GM21447 (cell line): ENCODE results near the gene MAML2.

ENCODE experiments used
- ATAC-seq: cut with Tn5 transposase; IDR thresholded peaks from one replicate; pipeline ENCODE4 v1.9.1; 2021; ENCODE audit not compliant: unreplicated experiment

Gene MAML2

GRCh38 chr11:96339706-96340554 lies 3.1 kb downstream of the MAML2 start:
- ATAC-seq, result no peak

DNA sequence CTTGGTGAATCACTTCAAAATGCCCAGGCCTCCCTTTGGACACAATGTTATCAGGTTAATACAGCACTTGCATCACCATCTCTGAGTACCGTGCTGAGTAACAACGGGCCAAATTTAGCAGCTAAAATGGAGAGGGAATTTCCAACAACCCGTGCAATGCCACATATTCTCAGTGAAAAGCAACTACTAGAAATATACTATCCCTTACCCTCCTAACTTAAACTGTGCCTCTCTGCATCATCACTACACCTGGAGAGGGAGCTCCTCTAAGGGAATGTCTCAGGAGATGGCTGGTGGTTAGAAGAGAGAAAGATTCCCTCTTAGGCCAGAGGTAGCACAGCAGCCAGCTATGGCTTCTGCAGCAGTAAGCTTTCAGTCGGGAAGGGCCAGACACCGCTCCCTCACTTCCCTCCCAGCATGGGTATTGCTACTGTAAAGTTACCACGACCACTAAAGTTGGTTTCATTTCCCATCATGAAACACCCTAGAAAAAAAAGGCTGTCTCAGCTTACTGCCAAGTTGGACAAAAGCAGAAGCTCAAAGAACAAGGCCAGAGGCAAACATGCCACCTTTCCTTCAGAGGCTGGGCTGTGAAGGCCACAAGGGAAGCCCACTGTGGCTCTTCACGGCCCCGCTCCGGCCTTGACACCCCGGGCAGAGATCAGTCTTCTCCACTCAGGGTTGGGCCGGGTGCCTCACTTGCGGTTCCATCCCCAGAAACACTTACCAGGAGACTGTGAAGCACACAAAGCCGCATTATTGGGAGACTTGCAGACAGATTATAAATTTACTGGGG lies 3.9 kb downstream of the MAML2 start:
- peak; percentile 41 for ATAC-seq

- ATAC-seq, result peak; percentile 27
Observed at GRCh38 chr11:96337541-96338431, 5.2 kb downstream of the MAML2 start.

DNA sequence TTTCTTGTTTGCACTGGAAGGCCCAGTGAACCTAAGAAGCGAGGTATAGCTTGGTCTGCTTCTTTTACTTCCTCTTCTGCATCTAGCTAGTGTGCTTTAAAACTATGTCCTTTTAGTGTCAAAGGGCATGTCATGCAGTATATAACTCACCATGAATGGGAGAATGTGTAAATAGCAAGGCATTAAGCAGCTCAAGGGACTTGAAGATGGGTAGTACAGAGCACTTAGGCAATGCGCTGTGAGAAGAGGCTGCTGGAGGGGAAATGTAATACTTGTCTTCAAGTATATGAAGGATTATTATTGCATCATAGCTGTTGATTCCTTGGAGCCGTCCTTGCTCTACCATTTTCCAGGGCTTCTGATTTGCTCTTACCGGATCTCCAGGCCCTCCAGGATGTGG lies 7.6 kb downstream of the MAML2 start:
- no peak for ATAC-seq

GRCh38 chr11:96334219-96334618 lies 8.8 kb downstream of the MAML2 start:
- ATAC-seq, result no peak

- ATAC-seq, result no peak
Observed at GRCh38 chr11:96333191-96333719, 9.7 kb downstream of the MAML2 start.

- ATAC-seq, result no peak
Observed at GRCh38 chr11:96332126-96332771, 10.7 kb downstream of the MAML2 start.

- ATAC-seq, result no peak
Observed at GRCh38 chr11:96331699-96332116, 11.3 kb downstream of the MAML2 start.

DNA sequence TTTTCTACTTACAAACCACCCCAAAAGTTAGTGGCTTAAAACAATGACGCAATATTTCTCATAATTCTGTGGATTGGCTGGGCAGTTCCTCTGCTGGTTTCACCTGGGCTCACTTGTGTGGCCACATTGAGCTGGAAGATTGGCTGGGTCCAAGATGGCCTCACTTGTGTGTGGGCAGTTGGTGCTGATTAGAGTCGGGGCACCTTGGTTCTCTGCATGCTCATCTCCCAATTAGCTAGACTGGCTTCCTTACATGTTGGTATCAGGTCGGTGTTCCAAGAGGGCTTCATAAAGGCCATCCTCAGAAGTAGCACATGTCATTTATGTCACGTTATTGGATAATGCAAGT lies 12.5 kb downstream of the MAML2 start:
- ATAC-seq, result no peak

DNA sequence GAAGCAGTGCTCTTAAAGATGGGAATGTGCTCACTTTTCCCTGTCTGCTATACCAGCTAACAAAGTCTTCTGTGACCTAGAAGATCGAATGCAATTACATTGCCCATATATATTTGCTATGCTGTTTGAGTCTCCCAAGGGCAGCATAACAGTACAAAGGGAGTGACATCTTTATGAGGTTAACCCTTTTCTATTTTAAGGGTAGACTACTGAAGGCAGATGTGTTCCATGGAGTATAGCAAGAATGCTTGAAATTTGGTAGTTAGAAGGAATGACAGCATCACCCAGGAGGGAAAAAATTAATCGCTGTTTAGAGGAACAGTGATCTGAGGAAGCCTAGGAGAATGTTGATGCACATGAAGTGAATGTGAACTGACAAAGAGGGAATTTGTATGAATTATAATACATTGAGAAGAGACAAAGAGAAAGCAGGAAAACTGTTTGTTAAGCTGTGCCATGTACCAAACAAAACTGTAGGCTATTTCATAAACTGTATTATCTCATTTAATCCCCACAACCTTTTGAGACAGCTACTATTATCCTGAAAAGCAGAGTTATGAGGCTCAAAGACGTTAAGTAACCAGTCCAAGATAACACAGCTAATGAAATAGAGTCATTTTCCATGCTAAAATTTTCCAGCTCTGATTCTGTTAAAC lies 13.0 kb downstream of the MAML2 start:
- no peak for ATAC-seq

DNA sequence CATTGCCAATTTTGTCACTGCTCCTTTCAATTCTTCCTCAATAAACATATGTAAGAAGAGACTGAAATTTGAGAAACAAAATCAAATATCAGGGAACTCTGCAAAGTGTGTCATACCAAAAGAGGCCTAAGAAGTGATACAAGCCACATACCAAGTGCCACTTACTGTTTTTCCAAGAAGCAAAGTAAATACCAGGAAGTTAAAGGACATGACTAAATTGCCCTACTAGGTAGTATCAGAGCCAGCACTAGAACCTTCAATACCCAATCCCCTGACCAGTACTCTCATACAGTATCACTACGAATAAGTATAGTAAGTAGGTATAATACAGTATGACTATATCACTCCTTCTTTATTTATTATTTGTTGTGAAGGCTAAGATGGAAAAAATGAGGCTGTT lies 13.6 kb downstream of the MAML2 start:
- no peak for ATAC-seq

DNA sequence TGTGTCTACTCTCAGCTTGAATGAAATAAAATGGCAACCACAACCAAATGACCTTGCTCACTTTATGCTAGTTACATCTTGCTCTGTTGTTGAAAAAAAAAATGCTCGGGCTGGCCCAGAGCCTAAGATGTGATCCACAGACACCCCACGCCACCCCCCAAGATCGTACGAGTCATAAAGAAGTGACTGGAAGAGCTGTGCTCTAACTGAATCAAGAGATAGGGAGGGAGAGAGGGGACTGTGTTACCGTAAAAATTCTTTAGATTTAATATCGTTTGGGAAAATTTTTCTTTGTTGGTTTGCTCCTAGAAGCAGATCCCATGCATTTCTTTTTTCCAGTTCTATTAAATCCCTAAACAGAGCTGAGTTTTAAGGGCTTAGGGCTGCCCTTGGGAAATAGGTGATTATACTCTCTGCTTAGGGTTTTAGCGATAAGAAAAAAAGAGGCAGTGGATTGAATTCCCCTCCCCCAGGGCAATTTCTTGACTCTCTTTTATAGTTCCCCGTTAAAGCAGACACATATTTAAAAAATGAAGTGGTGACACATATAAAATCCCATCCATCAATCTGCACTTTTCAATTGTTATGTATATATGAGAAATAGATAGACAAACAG lies 14.5 kb downstream of the MAML2 start:
- ATAC-seq, result no peak

DNA sequence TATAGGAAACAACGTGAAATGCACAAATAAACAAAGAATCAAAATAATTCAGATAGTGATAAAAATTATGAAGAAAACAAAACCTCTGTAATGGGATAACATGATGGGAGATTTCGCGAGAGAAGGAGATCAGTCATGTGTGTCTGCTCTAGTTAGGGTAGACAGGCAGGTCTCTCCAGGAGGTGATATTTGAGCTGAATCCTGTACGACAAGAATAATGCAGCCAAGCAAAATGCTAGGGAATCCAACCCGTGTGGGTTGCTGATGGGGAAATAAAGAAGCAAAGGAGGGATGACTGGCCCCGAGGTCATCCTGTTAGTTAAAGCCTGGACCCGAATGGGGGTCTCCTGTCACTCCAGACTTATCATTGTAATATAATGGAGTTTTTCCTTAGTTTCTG lies 16.0 kb downstream of the MAML2 start:
- ATAC-seq, result no peak

DNA sequence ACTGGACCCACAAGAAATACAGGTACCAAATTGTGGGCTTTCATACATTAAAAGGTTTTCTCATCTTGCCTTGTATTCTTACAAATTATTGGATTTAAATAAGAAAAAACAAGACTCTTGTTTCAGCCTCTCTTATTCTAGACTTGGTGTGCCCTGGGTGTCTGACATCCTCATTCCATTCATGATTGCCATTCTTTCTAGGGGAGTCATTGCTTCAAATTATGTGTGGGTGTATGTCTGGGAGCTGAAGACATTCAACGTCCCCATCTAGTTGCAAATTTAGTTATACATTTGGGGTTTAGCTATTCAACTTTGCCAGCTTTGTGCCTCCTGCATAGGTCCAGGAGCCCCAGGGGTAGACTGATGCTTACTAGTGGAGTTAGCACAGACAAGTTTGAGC lies 18.1 kb downstream of the MAML2 start:
- no peak for ATAC-seq

GRCh38 chr11:96323642-96323985 lies 19.4 kb downstream of the MAML2 start:
- ATAC-seq, result no peak

DNA sequence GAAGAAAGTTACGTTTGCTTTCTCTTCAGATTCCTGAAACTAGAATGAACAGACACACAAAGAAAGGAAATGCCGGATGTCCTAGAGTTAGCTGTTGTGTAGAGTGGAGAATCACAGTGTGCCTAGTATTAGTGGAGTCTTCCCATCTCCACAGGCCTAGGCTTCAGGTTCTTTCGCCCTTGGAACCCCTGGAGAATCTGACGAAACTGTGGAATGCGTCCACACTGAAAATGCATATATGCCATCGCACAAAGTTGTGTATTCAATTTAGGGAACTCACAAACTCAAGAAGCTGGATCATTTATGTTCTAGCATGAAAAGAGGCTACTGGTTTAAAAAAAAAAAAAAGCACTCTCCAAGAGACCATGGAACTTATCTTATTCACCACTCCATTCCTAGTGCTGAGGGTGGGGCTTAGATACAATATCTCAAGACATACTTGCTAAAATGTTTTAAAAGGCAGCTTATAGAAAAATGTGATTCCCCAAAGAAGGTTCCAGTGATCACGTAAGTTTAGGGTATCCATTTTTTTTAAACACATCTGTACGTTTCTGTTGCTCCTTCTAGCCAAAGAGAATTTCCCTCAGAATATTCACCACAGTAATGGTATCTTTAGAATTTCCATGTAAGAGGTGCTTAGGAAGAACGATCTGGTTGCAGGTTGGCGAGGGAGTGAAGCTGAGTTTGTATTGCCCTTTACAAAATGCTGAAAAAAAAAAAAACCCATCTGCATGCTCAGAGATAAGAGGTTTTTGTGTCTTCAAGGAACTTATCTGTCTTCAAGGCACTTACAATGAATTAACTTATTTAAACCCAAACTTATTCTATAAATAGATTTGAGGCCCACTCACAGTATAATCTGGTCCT lies 20.0 kb downstream of the MAML2 start:
- ATAC-seq, result no peak

GRCh38 chr11:96321091-96321490 lies 21.9 kb downstream of the MAML2 start:
- no peak for ATAC-seq

DNA sequence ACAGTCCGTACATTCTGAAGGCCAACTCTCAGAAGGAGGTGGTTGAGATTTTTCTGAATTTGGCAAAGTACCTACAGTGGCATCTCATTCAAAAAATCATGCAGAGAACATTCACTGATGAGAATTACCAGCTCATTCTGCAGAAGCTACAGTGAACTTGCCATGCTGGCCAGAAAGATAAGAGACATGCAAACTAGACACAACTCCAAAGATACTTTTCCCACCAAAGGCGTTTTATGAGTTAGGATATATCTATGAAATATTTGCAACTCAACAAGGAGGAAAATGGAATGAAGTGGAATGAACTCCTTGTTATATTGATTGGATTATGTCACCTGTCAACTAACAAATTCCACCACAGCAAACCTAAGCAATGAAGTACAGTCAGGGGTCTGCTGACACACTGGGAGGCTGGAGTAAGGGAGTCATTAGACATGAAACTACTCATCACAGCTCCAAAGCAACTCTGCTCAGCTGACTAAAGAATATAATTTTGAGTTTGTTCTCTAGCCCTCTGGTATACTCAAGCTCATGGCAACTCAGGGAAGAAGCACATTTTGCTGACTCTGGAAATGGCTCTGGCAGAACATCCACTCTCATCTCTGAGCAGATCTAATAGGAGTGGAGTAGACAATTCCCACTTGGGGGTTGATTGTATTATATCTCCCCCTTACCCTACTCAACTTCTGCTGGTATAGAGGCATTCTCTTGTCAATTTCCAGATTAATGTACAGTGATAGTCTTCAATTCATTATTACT lies 22.9 kb downstream of the MAML2 start:
- no peak for ATAC-seq
